GM12878 (cell line): ENCODE measurements around the gene DOP1A. TPM values are rescaled to one million over a fixed set of nuclear protein-coding genes. Genes with fewer than 3 reads are reported as not detected.

Source experiments
- ATF7 ChIP-seq: fragments of 450-650 bp; IDR thresholded peaks from 2 replicates; pipeline ENCODE4 v1.6.1; 2016; ENCODE audit warnings: low read depth, mild to moderate bottlenecking
- BMI1 ChIP-seq: fragments of 450-650 bp; IDR thresholded peaks from 2 replicates; pipeline ENCODE4 v1.6.1; 2016; ENCODE audit warnings: mild to moderate bottlenecking, moderate library complexity, borderline replicate concordance
- CBX3 ChIP-seq: fragments of 200-600 bp; sonication (generic); IDR thresholded peaks from 2 replicates; pipeline ENCODE4 v1.6.1; 2016; ENCODE audit warnings: low read depth, borderline replicate concordance
- EED ChIP-seq: sonication (generic); IDR thresholded peaks from 2 replicates; pipeline ENCODE4 v1.6.1; 2016; ENCODE audit warnings: antibody characterized with exemption, low read depth
- GATAD2B ChIP-seq: fragments of 450-650 bp; conservative IDR thresholded peaks from 2 replicates; pipeline ENCODE4 v1.6.1; 2017; ENCODE audit warnings: low read depth, mild to moderate bottlenecking, moderate library complexity
- KDM1A ChIP-seq: fragments of 200-600 bp; sonication (generic); IDR thresholded peaks from 2 replicates; pipeline ENCODE4 v1.6.1; 2016; ENCODE audit warnings: borderline replicate concordance
- NFXL1 ChIP-seq: fragments of 450-650 bp; IDR thresholded peaks from 2 replicates; pipeline ENCODE4 v1.6.1; 2017; ENCODE audit warnings: antibody characterized with exemption, mild to moderate bottlenecking, borderline replicate concordance
- NFYA ChIP-seq: IDR thresholded peaks from 2 replicates; pipeline ENCODE4 v1.6.1; 2011; ENCODE audit warnings: low read depth, mild to moderate bottlenecking, low read length, improper control_type of control experiment, borderline replicate concordance
- NR2C2 ChIP-seq: IDR thresholded peaks from 2 replicates; pipeline ENCODE4 v1.6.1; 2011; ENCODE audit warnings: borderline replicate concordance, low read depth; ENCODE audit not compliant: control insufficient read depth, insufficient read length
- PAX5 ChIP-seq: IDR thresholded peaks from 2 replicates; pipeline ENCODE4 v1.6.1; 2011; ENCODE audit warnings: low read depth, low read length, borderline replicate concordance
- PAX8 ChIP-seq: fragments of 450-650 bp; IDR thresholded peaks from 2 replicates; pipeline ENCODE4 v1.6.1; 2017; ENCODE audit warnings: mild to moderate bottlenecking, moderate library complexity
- RCOR1 ChIP-seq: conservative IDR thresholded peaks from 2 replicates; pipeline ENCODE4 v1.6.1; 2012; ENCODE audit warnings: low read depth, low read length, improper control_type of control experiment
- RELA ChIP-seq: fragments of 450-650 bp; IDR thresholded peaks from 2 replicates; pipeline ENCODE4 v1.8.0; 2014; ENCODE audit warnings: borderline replicate concordance; ENCODE audit not compliant: partially characterized antibody
- SMC3 ChIP-seq: IDR thresholded peaks from 2 replicates; pipeline ENCODE4 v1.6.1; 2011; ENCODE audit warnings: low read length, improper control_type of control experiment, borderline replicate concordance
- SP1 ChIP-seq: IDR thresholded peaks from one replicate; pipeline ENCODE4 v1.6.1; 2011; ENCODE audit warnings: low read depth, low read length
- SREBF2 ChIP-seq: IDR thresholded peaks from 2 replicates; pipeline ENCODE4 v1.6.1; 2012; ENCODE audit warnings: mild to moderate bottlenecking, low read length
- STAT1 ChIP-seq: fragments of 450-650 bp; conservative IDR thresholded peaks from 2 replicates; pipeline ENCODE4 v1.6.1; 2014; ENCODE audit warnings: antibody characterized with exemption, mild to moderate bottlenecking
- TBL1XR1 ChIP-seq: IDR thresholded peaks from 2 replicates; pipeline ENCODE4 v1.6.1; 2012; ENCODE audit warnings: low read depth, low read length, improper control_type of control experiment
- TCF7 ChIP-seq: IDR thresholded peaks from 2 replicates; pipeline ENCODE4 v1.6.1; 2014; ENCODE audit warnings: antibody characterized with exemption, borderline replicate concordance
- polyA plus RNA-seq, 11 experiments: library from polyadenylated mRNA; depleted of rRNA in 4 of 11; unstranded in 6 of 11; stranded (reverse) in 5 of 11; fragments of >200 nt; fragmentation: Nextera tagmentation in 4 of 11; fragmentation: Illumina TruSeq in 1 of 11; extraction: Ambion mirVana in 4 of 11; extraction: Trizol in 1 of 11; gene quantifications; 1 replicate in 1 of 11; 2 replicates in 10 of 11; pipeline versions ENCODE4 v1.2.1 to v1.2.3, GENCODE V29; 2011 to 2016; ENCODE audit warnings: inconsistent platforms in 2 of 11, missing spikeins in 2 of 11, low read depth in 1 of 11
- total RNA-seq, 4 experiments: library from RNA; depleted of rRNA in 3 of 4; stranded (reverse); fragments of >200 nt in 3 of 4; fragmentation: Illumina TruSeq in 1 of 4; extraction: Trizol in 1 of 4; gene quantifications; 2 replicates each; pipeline versions ENCODE4 v1.2.1 to v1.2.3, GENCODE V29; 2013 to 2021
- TF ChIP-seq, protein P1 (sequence below): fragments of 450-650 bp; IDR thresholded peaks from 2 replicates; pipeline ENCODE4 v1.6.1; 2017; ENCODE audit warnings: borderline replicate concordance
- TF ChIP-seq, protein P2 (sequence below): fragments of 450-650 bp; formaldehyde crosslinking; IDR thresholded peaks from 2 replicates; pipeline ENCODE4 v1.4.0; 2022; ENCODE audit warnings: mild to moderate bottlenecking, moderate library complexity
- TF ChIP-seq, protein P3 (sequence below): fragments of 450-650 bp; IDR thresholded peaks from 2 replicates; pipeline ENCODE4 v1.6.1; 2018; ENCODE audit warnings: borderline replicate concordance, mild to moderate bottlenecking; ENCODE audit not compliant: partially characterized antibody
- TF ChIP-seq, protein P4 (sequence below): IDR thresholded peaks from 2 replicates; pipeline ENCODE4 v1.6.1; 2011; ENCODE audit warnings: borderline replicate concordance, low read depth, mild to moderate bottlenecking, moderate library complexity, mixed read lengths, low read length; ENCODE audit not compliant: insufficient read depth; ENCODE audit errors: extremely low read length

The DOP1A gene
- total and polyA plus RNA-seq, 10 of the 15 experiments (the other 5 are each of a cell fraction or from before 2014, with no cell fraction given) = 1.9 to 22.9 (median 10.3) TPM

DNA sequence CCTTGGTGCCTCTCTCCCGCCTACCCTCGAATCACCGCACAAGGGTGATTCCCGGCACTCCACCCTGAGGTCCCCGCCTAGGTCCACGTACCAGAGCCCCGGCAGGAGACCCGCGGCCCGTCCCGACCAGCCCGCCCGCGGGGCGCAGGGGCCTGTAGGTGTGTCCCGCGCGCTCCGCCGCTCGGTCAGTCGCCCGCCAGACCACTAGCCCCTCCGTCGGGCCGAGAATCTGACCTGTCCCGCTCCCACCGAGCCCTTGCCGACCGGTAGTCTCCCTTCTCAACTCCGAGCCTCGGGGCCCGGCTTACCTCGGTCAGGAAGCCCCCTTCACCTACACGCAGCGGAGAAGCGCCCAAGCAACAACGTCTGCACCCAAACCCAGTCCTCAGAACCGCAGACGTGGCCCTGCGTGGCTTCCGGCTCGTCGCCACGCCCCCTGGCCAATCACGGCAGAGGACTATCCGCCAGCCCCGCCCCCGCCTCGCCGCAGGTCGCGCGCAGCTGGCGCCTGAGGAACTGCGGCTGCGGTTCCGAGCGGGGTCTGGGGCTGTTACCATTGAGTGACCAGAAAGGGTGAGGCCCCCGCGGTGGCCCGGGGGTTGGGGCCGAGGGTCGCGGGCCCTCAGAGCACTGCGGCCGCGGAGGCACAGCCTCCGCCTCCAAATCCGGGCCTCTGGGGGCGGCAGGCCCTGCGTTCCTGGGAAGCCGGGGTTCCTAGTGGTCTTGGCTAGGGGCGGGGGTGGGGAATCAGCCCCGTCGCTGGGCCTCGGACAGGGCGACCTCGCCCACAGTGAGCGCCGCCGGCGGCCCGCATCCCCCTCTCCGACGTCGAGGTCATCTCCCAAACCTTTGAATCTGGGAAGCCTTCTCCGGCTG, 125.6 kb downstream of the DOP1A start, which contains the start of the genes PGM3 and RWDD2A (continued):
- TF ChIP-seq NFXL1 = no peak
- TF ChIP-seq BMI1 = no peak
- TF ChIP-seq KDM1A = no peak
- TF ChIP-seq NFYA = no peak
- no peak for TF ChIP-seq PAX8
- TF ChIP-seq, protein P1, sequence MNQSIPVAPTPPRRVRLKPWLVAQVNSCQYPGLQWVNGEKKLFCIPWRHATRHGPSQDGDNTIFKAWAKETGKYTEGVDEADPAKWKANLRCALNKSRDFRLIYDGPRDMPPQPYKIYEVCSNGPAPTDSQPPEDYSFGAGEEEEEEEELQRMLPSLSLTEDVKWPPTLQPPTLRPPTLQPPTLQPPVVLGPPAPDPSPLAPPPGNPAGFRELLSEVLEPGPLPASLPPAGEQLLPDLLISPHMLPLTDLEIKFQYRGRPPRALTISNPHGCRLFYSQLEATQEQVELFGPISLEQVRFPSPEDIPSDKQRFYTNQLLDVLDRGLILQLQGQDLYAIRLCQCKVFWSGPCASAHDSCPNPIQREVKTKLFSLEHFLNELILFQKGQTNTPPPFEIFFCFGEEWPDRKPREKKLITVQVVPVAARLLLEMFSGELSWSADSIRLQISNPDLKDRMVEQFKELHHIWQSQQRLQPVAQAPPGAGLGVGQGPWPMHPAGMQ = peak; percentile 62
- TF ChIP-seq, protein P2, sequence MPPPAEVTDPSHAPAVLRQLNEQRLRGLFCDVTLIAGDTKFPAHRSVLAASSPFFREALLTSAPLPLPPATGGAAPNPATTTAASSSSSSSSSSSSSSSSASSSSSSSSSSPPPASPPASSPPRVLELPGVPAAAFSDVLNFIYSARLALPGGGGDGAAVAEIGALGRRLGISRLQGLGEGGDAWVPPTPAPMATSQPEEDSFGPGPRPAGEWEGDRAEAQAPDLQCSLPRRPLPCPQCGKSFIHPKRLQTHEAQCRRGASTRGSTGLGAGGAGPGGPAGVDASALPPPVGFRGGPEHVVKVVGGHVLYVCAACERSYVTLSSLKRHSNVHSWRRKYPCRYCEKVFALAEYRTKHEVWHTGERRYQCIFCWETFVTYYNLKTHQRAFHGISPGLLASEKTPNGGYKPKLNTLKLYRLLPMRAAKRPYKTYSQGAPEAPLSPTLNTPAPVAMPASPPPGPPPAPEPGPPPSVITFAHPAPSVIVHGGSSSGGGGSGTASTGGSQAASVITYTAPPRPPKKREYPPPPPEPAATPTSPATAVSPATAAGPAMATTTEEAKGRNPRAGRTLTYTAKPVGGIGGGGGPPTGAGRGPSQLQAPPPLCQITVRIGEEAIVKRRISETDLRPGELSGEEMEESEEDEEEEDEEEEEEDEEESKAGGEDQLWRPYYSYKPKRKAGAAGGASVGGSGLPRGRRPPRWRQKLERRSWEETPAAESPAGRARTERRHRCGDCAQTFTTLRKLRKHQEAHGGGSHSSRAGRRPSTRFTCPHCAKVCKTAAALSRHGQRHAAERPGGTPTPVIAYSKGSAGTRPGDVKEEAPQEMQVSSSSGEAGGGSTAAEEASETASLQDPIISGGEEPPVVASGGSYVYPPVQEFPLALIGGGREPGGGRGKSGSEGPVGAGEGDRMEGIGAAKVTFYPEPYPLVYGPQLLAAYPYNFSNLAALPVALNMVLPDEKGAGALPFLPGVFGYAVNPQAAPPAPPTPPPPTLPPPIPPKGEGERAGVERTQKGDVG (CRISPR knock-in tag) = no peak
- no peak for TF ChIP-seq TBL1XR1
- no peak for TF ChIP-seq SREBF2
- no peak for TF ChIP-seq SMC3
- TF ChIP-seq, protein P3, sequence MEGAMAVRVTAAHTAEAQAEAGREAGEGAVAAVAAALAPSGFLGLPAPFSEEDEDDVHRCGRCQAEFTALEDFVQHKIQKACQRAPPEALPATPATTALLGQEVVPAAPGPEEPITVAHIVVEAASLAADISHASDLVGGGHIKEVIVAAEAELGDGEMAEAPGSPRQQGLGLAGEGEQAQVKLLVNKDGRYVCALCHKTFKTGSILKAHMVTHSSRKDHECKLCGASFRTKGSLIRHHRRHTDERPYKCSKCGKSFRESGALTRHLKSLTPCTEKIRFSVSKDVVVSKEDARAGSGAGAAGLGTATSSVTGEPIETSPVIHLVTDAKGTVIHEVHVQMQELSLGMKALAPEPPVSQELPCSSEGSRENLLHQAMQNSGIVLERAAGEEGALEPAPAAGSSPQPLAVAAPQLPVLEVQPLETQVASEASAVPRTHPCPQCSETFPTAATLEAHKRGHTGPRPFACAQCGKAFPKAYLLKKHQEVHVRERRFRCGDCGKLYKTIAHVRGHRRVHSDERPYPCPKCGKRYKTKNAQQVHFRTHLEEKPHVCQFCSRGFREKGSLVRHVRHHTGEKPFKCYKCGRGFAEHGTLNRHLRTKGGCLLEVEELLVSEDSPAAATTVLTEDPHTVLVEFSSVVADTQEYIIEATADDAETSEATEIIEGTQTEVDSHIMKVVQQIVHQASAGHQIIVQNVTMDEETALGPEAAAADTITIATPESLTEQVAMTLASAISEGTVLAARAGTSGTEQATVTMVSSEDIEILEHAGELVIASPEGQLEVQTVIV = no peak
- peak; percentile 48 for TF ChIP-seq PAX5
- TF ChIP-seq ATF7 = no peak
- no peak for TF ChIP-seq NR2C2
- TF ChIP-seq GATAD2B = 0 out of 2 replicates have a peak, but pooled peaks have one; percentile 54
- peak; percentile 70 for TF ChIP-seq SP1
- TF ChIP-seq, protein P4, sequence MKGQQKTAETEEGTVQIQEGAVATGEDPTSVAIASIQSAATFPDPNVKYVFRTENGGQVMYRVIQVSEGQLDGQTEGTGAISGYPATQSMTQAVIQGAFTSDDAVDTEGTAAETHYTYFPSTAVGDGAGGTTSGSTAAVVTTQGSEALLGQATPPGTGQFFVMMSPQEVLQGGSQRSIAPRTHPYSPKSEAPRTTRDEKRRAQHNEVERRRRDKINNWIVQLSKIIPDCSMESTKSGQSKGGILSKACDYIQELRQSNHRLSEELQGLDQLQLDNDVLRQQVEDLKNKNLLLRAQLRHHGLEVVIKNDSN = no peak
- TF ChIP-seq EED = no peak
- TF ChIP-seq TCF7 = no peak
- TF ChIP-seq RELA = no peak
- TF ChIP-seq STAT1 = no peak; the same call in 1 of the 2 replicates
- no peak for TF ChIP-seq RCOR1
- TF ChIP-seq CBX3 = no peak
